AG04450 (cell line): ENCODE measurements around the gene NEGR1. TPM values are rescaled to one million over a fixed set of nuclear protein-coding genes. Genes with fewer than 3 reads are reported as not detected.

Experiments used
- CTCF ChIA-PET: fragments of 300-600, 350-600 bp; formaldehyde crosslinking; extraction: SDS; loops from one replicate; lab custom pipeline; 2022; ENCODE audit warnings: antibody characterized with exemption, inconsistent platforms; lab: Charles Lee
- POLR2A ChIA-PET: fragments of 350-600 bp; formaldehyde crosslinking; extraction: SDS; loops from one replicate; lab custom pipeline; 2021; ENCODE audit warnings: antibody characterized with exemption, inconsistent platforms; lab: Yijun Ruan, JAX
- DNase-seq: peaks from one replicate; pipeline ENCODE4 v3.0.0-alpha.2; 2011; ENCODE audit warnings: low read depth, low spot score
- H3K27ac ChIP-seq: one replicate; pipeline ENCODE4 v1.5.1; 2012; ENCODE audit warnings: low read depth, low read length, control low read depth
- H3K27me3 ChIP-seq: one replicate; pipeline ENCODE4 v1.6.0; 2012; ENCODE audit warnings: low read length; ENCODE audit not compliant: control insufficient read depth, insufficient read depth
- H3K4me3 ChIP-seq: 2 replicates; pipeline ENCODE4 v1.5.1; 2011; ENCODE audit warnings: mild to moderate bottlenecking, low read depth, low read length, control low read depth
- H3K9me3 ChIP-seq: 2 replicates; pipeline ENCODE4 v1.5.1; 2012; ENCODE audit warnings: low read length; ENCODE audit not compliant: control insufficient read depth, insufficient read depth
- polyA plus RNA-seq: library from polyadenylated mRNA; depleted of rRNA; stranded (reverse); fragments of >200 nt; gene quantifications from 2 replicates; pipeline ENCODE4 v1.2.3, GENCODE V29; 2011
- TF ChIP-seq, protein P1 (sequence below): IDR thresholded peaks from 2 replicates; pipeline ENCODE4 v1.5.1; 2011; ENCODE audit warnings: low read depth, low read length, control low read depth, inconsistent platforms

Gene NEGR1
- polyA plus RNA-seq, 1 experiment: 11.3 TPM

DNA sequence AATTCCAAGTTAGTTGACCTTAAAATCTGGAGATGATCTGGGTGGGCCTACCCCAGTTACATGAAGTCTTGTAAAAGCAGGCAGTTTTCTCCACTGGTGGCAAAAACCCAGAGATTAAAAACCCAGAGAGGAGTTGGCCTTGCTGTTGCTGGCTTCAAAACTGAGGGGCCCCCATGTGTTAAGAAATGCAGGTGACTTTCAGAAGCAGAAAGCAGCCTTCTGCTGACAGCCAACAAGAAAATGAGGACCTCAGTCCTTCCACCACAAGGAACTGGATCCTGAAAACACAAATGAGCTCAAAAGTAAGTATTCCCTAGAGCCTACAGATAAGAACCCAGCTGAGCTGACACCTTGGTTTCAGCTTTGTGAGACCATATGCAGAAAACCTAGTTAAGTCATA is 857.8 kb downstream of the NEGR1 start:
- TF ChIP-seq, protein P1, sequence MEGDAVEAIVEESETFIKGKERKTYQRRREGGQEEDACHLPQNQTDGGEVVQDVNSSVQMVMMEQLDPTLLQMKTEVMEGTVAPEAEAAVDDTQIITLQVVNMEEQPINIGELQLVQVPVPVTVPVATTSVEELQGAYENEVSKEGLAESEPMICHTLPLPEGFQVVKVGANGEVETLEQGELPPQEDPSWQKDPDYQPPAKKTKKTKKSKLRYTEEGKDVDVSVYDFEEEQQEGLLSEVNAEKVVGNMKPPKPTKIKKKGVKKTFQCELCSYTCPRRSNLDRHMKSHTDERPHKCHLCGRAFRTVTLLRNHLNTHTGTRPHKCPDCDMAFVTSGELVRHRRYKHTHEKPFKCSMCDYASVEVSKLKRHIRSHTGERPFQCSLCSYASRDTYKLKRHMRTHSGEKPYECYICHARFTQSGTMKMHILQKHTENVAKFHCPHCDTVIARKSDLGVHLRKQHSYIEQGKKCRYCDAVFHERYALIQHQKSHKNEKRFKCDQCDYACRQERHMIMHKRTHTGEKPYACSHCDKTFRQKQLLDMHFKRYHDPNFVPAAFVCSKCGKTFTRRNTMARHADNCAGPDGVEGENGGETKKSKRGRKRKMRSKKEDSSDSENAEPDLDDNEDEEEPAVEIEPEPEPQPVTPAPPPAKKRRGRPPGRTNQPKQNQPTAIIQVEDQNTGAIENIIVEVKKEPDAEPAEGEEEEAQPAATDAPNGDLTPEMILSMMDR: no peak
- Histone ChIP-seq H3K27me3 (no peaks in the 10 kb centered on the region), H3K9me3 (no peaks in the 10 kb centered on the region), H3K27ac (no peak overlapping the region), H3K4me3 (no peak overlapping the region)
- ChIA-PET CTCF (no interaction called here), POLR2A (no interaction called here)
- no peak for DNase-seq

DNA sequence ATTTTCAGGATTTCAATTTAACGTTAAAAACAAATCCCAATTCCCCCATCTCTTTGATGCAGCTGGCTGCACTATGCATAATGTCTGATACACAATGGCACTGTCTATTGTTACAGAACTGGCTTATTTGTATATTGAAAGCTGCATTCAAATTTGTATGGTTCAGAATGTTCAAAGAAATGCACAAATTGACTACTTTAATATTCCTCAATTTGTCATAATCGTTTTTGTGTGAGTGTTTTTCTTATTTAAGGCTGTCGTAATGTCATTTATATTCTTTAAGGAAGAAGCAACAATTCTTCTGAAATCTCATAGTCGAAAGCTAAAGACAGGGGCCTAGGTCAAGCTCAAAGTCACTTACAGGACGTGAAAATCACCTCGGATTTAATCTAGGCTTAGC is 860.1 kb downstream of the NEGR1 start:
- TF ChIP-seq, protein P1: no peak
- no peak overlapping the region for H3K4me3 ChIP-seq
- no peaks in the 10 kb centered on the region for H3K9me3 ChIP-seq
- H3K27me3 ChIP-seq: no peaks in the 10 kb centered on the region
- H3K27ac ChIP-seq: no peak overlapping the region
- ChIA-PET POLR2A (no interaction called here), CTCF (no interaction called here)
- DNase-seq: no peak

DNA sequence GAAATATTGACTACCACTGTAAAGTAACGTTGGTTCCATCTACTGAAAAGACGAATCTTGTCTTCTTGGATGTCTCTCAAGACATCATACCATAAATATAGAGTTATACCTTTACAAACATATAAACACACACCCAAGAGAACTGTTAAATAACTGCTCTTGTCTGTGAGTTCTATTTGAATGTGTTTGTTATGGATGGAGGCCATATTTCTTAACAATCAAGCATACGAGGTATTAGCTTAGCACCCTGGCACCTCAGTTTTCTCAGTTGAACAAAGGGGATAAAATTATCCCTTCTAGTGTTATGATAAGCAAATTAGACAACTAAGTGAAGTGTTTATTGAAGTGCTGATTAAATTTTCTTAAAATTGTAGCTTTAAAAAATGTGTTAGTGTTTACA is 864.9 kb downstream of the NEGR1 start:
- H3K4me3 ChIP-seq: no peak overlapping the region
- ChIA-PET POLR2A (no interaction called here), CTCF (interaction anchor here (0.7 to 1.0 kb wide), 2 partner anchors 8 to 220 kb away, joined by 3 read pairs; no protein-coding TSS in a partner anchor)
- no peak for DNase-seq
- TF ChIP-seq, protein P1: no peak
- no peaks in the 10 kb centered on the region for H3K9me3 ChIP-seq
- H3K27ac ChIP-seq: no peak overlapping the region
- H3K27me3 ChIP-seq: no peaks in the 10 kb centered on the region

DNA sequence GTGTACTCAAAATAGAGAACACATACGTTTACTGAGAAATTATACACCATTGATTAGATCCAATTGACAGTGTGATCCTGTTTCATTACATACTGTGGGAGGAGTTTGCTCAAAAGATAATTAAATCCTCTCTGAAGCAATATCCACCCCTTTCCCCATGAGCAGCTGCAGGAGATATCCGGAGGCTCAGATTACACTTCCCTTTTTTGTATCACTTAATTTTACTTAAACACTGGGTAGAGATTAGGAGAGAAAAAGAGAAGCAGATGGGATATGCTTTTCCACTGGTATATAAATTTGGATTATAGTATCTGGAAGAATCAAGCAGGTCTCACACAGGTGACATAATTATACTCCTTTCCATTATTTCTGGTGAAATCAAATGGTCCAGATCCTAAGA is 868.2 kb downstream of the NEGR1 start:
- H3K4me3 ChIP-seq: no peak overlapping the region
- H3K27ac ChIP-seq: no peak overlapping the region
- no peaks in the 10 kb centered on the region for H3K27me3 ChIP-seq
- DNase-seq: no peak
- ChIA-PET POLR2A (no interaction called here), CTCF (no interaction called here)
- no peaks in the 10 kb centered on the region for H3K9me3 ChIP-seq
- TF ChIP-seq, protein P1: no peak

DNA sequence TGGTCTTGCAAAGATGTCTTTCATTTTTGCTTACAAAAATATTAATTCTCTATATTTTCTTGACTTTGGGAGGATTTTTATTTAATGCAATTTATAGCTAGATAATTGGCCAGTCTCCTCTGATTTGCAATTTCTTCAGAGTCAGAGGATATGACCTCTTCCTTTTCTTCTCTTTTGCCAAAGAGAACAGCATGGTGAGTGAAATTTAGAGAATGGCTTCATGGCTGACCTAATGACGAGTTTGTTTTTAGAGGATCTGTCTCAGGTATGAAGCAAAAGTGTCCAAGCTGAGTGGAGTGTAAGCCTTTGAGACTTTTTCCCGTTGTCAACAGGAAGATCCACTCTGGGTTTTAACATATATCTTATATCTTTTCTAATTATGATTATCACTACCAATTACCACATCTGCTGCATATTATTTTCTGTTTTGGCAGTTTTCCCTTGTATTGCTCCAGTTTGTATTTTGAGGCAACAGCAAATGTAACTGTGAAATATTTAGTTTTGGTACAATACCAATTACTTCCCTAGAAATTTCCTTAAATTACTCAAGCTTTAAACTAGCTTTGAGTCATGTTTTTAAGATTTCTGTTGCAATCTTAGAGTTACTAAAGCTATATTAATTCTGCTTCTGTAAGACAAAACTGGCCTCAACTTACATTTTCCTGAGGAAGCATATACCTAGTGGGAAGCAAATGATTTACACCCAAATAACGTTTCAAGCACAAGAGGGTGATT is 868.7 kb downstream of the NEGR1 start:
- Histone ChIP-seq H3K27me3 (no peaks in the 10 kb centered on the region), H3K4me3 (no peak overlapping the region), H3K27ac (no peak overlapping the region), H3K9me3 (no peaks in the 10 kb centered on the region)
- POLR2A ChIA-PET: no interaction called here
- CTCF ChIA-PET: interaction anchor here (0.5 to 0.6 kb wide), 2 partner anchors 61 to 675 kb away, joined by 3 read pairs; no protein-coding TSS in a partner anchor
- TF ChIP-seq, protein P1: no peak
- no peak for DNase-seq
